Left lobe of liver (tissue), 2 donors: ENCODE results near the gene KAZN. TPM values are rescaled to one million over a fixed set of nuclear protein-coding genes. Genes with fewer than 3 reads are reported as not detected.

Experiments
- ATAC-seq: fragments of 200-7000 bp; cut with Tn5 transposase; one replicate; pipeline ENCODE4 v1.9.1; 2020; ENCODE audit warnings: mild to moderate bottlenecking, moderate library complexity
- DNase-seq: peaks from one replicate; pipeline ENCODE4 v3.0.0-alpha.2; 2020; ENCODE audit warnings: low spot score
- total RNA-seq: library from RNA; stranded (reverse); gene quantifications from one replicate; pipeline ENCODE4 v1.2.1, GENCODE V29; 2021
- donor health status: DM: no; HTN: no; CAD: no; lungs with moderate emphysema.
- donor health status: DM: no; HTN: yes; CAD: no.

The KAZN gene
- total RNA-seq, 1 donor from 2014 or later = 4.4 TPM

- ATAC-seq = no peak
Measured at GRCh38 chr1:14612256-14612655, 13.8 kb downstream of the KAZN start.

GRCh38 chr1:14613926-14614325 is 15.4 kb downstream of the KAZN start:
- ATAC-seq (no peak), DNase-seq (no peak)

More at GRCh38 chr1:14612256-14612655, 13.8 kb downstream of the KAZN start:
- no peak for DNase-seq

- no peak for ATAC-seq
Measured at GRCh38 chr1:14614341-14614740, 15.9 kb downstream of the KAZN start.

GRCh38 chr1:14615549-14616218 is 17.2 kb downstream of the KAZN start:
- DNase-seq (no peak), ATAC-seq (no peak)

More at GRCh38 chr1:14614341-14614740, 15.9 kb downstream of the KAZN start:
- DNase-seq = no peak

- ATAC-seq = no peak
Measured at GRCh38 chr1:14616632-14617396, 18.3 kb downstream of the KAZN start.

GRCh38 chr1:14617791-14618190 is 19.3 kb downstream of the KAZN start:
- ATAC-seq = no peak
- DNase-seq = no peak

More at GRCh38 chr1:14616632-14617396, 18.3 kb downstream of the KAZN start:
- DNase-seq = no peak

- DNase-seq (no peak), ATAC-seq (no peak)
Measured at GRCh38 chr1:14620941-14621340, 22.5 kb downstream of the KAZN start.

GRCh38 chr1:14623090-14623489 is 24.6 kb downstream of the KAZN start:
- no peak for DNase-seq
- ATAC-seq = no peak

- DNase-seq = no peak
- ATAC-seq = no peak
Measured at GRCh38 chr1:14624941-14625340, 26.5 kb downstream of the KAZN start.

- no peak for ATAC-seq
- no peak for DNase-seq
Measured at GRCh38 chr1:14625572-14625971, 27.1 kb downstream of the KAZN start.

GRCh38 chr1:14625996-14626395 is 27.5 kb downstream of the KAZN start:
- DNase-seq = no peak
- ATAC-seq = no peak

GRCh38 chr1:14626869-14627607 is 28.6 kb downstream of the KAZN start:
- DNase-seq (no peak), ATAC-seq (no peak)

GRCh38 chr1:14627608-14628489 is 29.4 kb downstream of the KAZN start:
- DNase-seq (no peak), ATAC-seq (no peak)

- ATAC-seq = no peak
- DNase-seq = no peak
Measured at GRCh38 chr1:14629363-14630014, 31.0 kb downstream of the KAZN start.

GRCh38 chr1:14630986-14631385 is 32.5 kb downstream of the KAZN start:
- no peak for ATAC-seq
- no peak for DNase-seq

GRCh38 chr1:14631421-14631820 is 32.9 kb downstream of the KAZN start:
- ATAC-seq = no peak
- DNase-seq = no peak

- no peak for ATAC-seq
Measured at GRCh38 chr1:14634486-14634885, 36.0 kb downstream of the KAZN start.

GRCh38 chr1:14635421-14635820 is 36.9 kb downstream of the KAZN start:
- DNase-seq (no peak), ATAC-seq (no peak)

More at GRCh38 chr1:14634486-14634885, 36.0 kb downstream of the KAZN start:
- DNase-seq = no peak

- DNase-seq (no peak), ATAC-seq (no peak)
Measured at GRCh38 chr1:14636897-14637632, 38.6 kb downstream of the KAZN start.
